ENCODE data around the gene AKR1B1.

DNA sequence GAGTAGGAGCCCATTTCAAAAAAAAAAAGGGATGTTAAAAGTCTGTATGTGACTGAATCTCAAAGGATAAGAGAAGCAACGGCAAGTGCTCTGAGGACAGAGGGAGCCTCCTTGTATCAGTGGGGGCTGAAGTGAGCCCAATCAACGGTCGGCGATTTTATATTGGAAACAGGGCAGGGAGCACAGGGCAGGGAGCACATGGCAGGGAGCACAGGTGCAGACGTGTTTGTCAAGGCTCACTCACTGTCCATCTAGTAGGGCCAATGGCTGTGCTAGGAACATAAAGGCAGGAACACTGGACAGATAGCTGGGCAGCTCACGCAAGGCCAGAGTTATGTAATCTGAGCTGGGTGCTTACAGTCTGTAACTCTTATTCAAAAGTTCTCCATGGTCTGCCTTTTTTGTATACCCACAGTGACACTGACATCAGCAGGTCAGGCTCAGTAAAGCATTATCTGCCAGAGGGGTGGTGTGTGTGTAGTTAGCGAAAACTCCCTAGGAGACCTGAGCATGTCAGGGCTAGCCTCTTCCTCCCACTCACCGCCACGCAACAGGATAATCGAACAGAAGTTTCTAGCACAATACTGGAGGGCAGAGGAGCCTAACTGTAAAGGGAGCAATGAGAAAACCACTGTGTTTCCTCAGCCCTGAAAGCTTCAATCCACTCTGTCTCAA, 15.4 kb downstream of the AKR1B1 start:
- no peak for TF ChIP-seq POLR2AphosphoS5 (IDR thresholded peaks at IDR 0.05; ENCODE audit: insufficient read depth, low read depth, low read length)
- TF ChIP-seq, protein P1, sequence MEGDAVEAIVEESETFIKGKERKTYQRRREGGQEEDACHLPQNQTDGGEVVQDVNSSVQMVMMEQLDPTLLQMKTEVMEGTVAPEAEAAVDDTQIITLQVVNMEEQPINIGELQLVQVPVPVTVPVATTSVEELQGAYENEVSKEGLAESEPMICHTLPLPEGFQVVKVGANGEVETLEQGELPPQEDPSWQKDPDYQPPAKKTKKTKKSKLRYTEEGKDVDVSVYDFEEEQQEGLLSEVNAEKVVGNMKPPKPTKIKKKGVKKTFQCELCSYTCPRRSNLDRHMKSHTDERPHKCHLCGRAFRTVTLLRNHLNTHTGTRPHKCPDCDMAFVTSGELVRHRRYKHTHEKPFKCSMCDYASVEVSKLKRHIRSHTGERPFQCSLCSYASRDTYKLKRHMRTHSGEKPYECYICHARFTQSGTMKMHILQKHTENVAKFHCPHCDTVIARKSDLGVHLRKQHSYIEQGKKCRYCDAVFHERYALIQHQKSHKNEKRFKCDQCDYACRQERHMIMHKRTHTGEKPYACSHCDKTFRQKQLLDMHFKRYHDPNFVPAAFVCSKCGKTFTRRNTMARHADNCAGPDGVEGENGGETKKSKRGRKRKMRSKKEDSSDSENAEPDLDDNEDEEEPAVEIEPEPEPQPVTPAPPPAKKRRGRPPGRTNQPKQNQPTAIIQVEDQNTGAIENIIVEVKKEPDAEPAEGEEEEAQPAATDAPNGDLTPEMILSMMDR (IDR thresholded peaks at IDR 0.05; ENCODE audit: extremely low read depth in 1 of 2, insufficient read depth in 1 of 2, low read depth in 1 of 2, low read length in 2 of 2) = no peak
- no peak for TF ChIP-seq POLR2A (IDR thresholded peaks at IDR 0.05; ENCODE audit: low read depth, low read length)
- no peak for TF ChIP-seq EZH2 (IDR thresholded peaks at IDR 0.05; ENCODE audit: borderline replicate concordance, low read depth, low read length, severe bottlenecking)
- TF ChIP-seq MAX (IDR thresholded peaks at IDR 0.05; ENCODE audit: insufficient read depth, insufficient read length) = no peak
- no peak for TF ChIP-seq FOS (IDR thresholded peaks at IDR 0.05; ENCODE audit: borderline replicate concordance, insufficient read depth, low read length)
- no peak for TF ChIP-seq MYC (IDR thresholded peaks at IDR 0.05; ENCODE audit: low read depth, low read length)
- no peak for TF ChIP-seq JUN (IDR thresholded peaks at IDR 0.05; ENCODE audit: borderline replicate concordance, insufficient read depth, insufficient read length, low read depth)

All from endothelial cell of umbilical vein (primary cell).